Measurements from ENCODE around the gene STYXL2.

STYXL2 gene

GRCh38 chr1:167101754-167102153 lies 7.9 kb downstream of the STYXL2 start:
- DNase-seq (ENCODE audit: low read depth in 1 of 2, low spot score in 1 of 2), result no peak
- no peak overlapping the region for H3K4me3 ChIP-seq (replicated peaks; ENCODE audit: insufficient read depth, low read length)
- no peaks in the 10 kb centered on the region for H3K27me3 ChIP-seq (ENCODE audit: insufficient read depth, poor library complexity, severe bottlenecking)
- H3K27ac ChIP-seq (replicated peaks), result no peak overlapping the region
- TF ChIP-seq, protein P1, sequence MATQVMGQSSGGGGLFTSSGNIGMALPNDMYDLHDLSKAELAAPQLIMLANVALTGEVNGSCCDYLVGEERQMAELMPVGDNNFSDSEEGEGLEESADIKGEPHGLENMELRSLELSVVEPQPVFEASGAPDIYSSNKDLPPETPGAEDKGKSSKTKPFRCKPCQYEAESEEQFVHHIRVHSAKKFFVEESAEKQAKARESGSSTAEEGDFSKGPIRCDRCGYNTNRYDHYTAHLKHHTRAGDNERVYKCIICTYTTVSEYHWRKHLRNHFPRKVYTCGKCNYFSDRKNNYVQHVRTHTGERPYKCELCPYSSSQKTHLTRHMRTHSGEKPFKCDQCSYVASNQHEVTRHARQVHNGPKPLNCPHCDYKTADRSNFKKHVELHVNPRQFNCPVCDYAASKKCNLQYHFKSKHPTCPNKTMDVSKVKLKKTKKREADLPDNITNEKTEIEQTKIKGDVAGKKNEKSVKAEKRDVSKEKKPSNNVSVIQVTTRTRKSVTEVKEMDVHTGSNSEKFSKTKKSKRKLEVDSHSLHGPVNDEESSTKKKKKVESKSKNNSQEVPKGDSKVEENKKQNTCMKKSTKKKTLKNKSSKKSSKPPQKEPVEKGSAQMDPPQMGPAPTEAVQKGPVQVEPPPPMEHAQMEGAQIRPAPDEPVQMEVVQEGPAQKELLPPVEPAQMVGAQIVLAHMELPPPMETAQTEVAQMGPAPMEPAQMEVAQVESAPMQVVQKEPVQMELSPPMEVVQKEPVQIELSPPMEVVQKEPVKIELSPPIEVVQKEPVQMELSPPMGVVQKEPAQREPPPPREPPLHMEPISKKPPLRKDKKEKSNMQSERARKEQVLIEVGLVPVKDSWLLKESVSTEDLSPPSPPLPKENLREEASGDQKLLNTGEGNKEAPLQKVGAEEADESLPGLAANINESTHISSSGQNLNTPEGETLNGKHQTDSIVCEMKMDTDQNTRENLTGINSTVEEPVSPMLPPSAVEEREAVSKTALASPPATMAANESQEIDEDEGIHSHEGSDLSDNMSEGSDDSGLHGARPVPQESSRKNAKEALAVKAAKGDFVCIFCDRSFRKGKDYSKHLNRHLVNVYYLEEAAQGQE (IDR thresholded peaks at IDR 0.05; ENCODE audit: insufficient replicate concordance, low read depth), result no peak
- TF ChIP-seq CTCF (IDR thresholded peaks at IDR 0.05; ENCODE audit: insufficient read depth, low read length) (no peak), GABPA (IDR thresholded peaks at IDR 0.05; ENCODE audit: low read depth) (no peak), POLR2AphosphoS5 (IDR thresholded peaks at IDR 0.05; ENCODE audit: low read depth) (no peak), SPI1 (IDR thresholded peaks at IDR 0.05; ENCODE audit: borderline replicate concordance, low read depth) (no peak)

DNA sequence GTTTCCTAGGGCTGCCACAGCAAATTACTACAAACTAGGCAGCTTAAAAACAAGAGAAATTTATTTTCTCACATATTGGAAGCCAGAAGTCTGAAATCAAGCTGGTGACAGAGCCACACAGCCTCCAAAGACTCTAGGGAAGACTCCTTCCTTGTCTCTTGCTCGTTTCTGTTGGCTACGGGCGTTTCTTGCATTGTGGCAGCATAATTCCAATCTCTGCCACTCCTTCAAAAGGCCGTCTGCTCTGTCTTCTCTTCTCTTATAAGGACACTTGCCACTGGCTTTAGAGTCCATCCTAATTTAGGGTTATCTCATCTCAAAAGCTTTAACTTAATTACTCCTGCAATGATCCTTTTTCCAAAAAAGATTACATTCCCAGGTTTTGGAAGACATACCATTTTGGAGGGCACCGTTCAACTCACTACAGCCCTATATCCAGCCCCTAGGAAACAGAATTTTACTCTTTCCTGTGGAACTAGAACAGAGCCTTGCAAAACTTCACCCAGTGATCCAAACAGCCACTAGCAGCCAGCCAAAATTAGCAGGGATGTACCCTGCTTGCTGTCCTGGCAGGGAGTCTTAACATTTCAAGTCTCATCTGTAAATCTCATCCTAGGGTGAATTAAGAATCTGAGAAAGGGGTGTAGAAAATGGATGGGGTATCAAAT lies 9.2 kb downstream of the STYXL2 start:
- no peak overlapping the region for H3K27ac ChIP-seq (replicated peaks)
- H3K27me3 ChIP-seq (ENCODE audit: insufficient read depth, poor library complexity, severe bottlenecking), result no peaks in the 10 kb centered on the region
- H3K4me3 ChIP-seq (replicated peaks; ENCODE audit: insufficient read depth, low read length), result no peak overlapping the region
- DNase-seq (ENCODE audit: low read depth in 1 of 2, low spot score in 1 of 2), result no peak
- no peak for TF ChIP-seq GABPA (IDR thresholded peaks at IDR 0.05; ENCODE audit: low read depth)
- TF ChIP-seq, protein P1 (IDR thresholded peaks at IDR 0.05; ENCODE audit: insufficient replicate concordance, low read depth), result no peak
- no peak for TF ChIP-seq POLR2AphosphoS5 (IDR thresholded peaks at IDR 0.05; ENCODE audit: low read depth)
- TF ChIP-seq SPI1 (IDR thresholded peaks at IDR 0.05; ENCODE audit: borderline replicate concordance, low read depth), result no peak
- TF ChIP-seq CTCF (IDR thresholded peaks at IDR 0.05; ENCODE audit: insufficient read depth, low read length), result no peak

- DNase-seq (ENCODE audit: low read depth in 1 of 2, low spot score in 1 of 2), result no peak
- Histone ChIP-seq H3K27me3 (ENCODE audit: insufficient read depth, poor library complexity, severe bottlenecking) (no peaks in the 10 kb centered on the region), H3K27ac (replicated peaks) (no peak overlapping the region), H3K4me3 (replicated peaks; ENCODE audit: insufficient read depth, low read length) (no peak overlapping the region)
- no peak for TF ChIP-seq SPI1 (IDR thresholded peaks at IDR 0.05; ENCODE audit: borderline replicate concordance, low read depth)
- TF ChIP-seq, protein P1 (IDR thresholded peaks at IDR 0.05; ENCODE audit: insufficient replicate concordance, low read depth), result no peak
- TF ChIP-seq GABPA (IDR thresholded peaks at IDR 0.05; ENCODE audit: low read depth), result no peak
- no peak for TF ChIP-seq POLR2AphosphoS5 (IDR thresholded peaks at IDR 0.05; ENCODE audit: low read depth)
- TF ChIP-seq CTCF (IDR thresholded peaks at IDR 0.05; ENCODE audit: insufficient read depth, low read length), result no peak
Measured at GRCh38 chr1:167104256-167104633, 10.4 kb downstream of the STYXL2 start.

Data from HL-60 (cell line).